Upper lobe of left lung (tissue), 4 donors: ENCODE measurements around the gene NSUN7.

Experiments used
- CTCF ChIP-seq, 6 experiments: fragments of 450-650 bp in 4 of 6; fragments of 200-600 bp in 2 of 6; sonication (generic) in 2 of 6; IDR thresholded peaks; one replicate each; pipeline ENCODE4 v1.5.1; 2016 to 2019; ENCODE audit warnings: antibody characterized with exemption in 6 of 6
- EP300 ChIP-seq, 4 donors: sonication (generic); formaldehyde crosslinking; IDR thresholded peaks; one replicate each; pipeline ENCODE4 v1.5.1; 2017; ENCODE audit warnings: antibody characterized with exemption in 4 of 4, control low read depth in 2 of 4
- POLR2A ChIP-seq, 4 donors: fragments of 450-650 bp; IDR thresholded peaks; one replicate each; pipeline ENCODE4 v1.5.1; 2016 to 2017; ENCODE audit warnings: antibody characterized with exemption in 4 of 4, mild to moderate bottlenecking in 2 of 4
- POLR2AphosphoS5 ChIP-seq, 2 donors: sonication (generic); formaldehyde crosslinking; IDR thresholded peaks; one replicate each; pipeline ENCODE4 v1.5.1; 2017; ENCODE audit warnings: antibody characterized with exemption in 2 of 2

GRCh38 chr4:40857956-40858355 lies 108.2 kb downstream of the NSUN7 start:
- no peak for TF ChIP-seq CTCF (IDR thresholded peaks at IDR 0.05)
- TF ChIP-seq EP300 (IDR thresholded peaks at IDR 0.05) = no peak
- no peak for TF ChIP-seq POLR2A (IDR thresholded peaks at IDR 0.05)
- TF ChIP-seq POLR2AphosphoS5 (IDR thresholded peaks at IDR 0.05) = no peak
